HepG2 (cell line): ENCODE results near the gene CA11. TPM values are rescaled to one million over a fixed set of nuclear protein-coding genes. Genes with fewer than 3 reads are reported as not detected.

Source experiments
- ATAD3A ChIP-seq: sonication (generic); formaldehyde crosslinking; IDR thresholded peaks from 2 replicates; pipeline ENCODE4 v1.4.0; 2020; ENCODE audit warnings: missing genetic modification reagents
- CHD2 ChIP-seq: IDR thresholded peaks from 2 replicates; pipeline ENCODE4 v1.6.1; 2011; ENCODE audit warnings: low read depth, low read length, improper control_type of control experiment
- DR1 ChIP-seq: sonication (generic); formaldehyde crosslinking; IDR thresholded peaks from 2 replicates; pipeline ENCODE4 v1.8.0; 2021; ENCODE audit warnings: mild to moderate bottlenecking, missing genetic modification reagents, inconsistent platforms
- EEA1 ChIP-seq: sonication (generic); formaldehyde crosslinking; IDR thresholded peaks from 2 replicates; pipeline ENCODE4 v1.5.1; 2020; ENCODE audit warnings: mild to moderate bottlenecking, missing genetic modification reagents, borderline replicate concordance
- GTF2F1 ChIP-seq: fragments of 150-350 bp; IDR thresholded peaks from 2 replicates; pipeline ENCODE4 v1.6.1; 2014; ENCODE audit warnings: low read length
- HOXA3 ChIP-seq: sonication (generic); formaldehyde crosslinking; IDR thresholded peaks from 2 replicates; pipeline ENCODE4 v1.5.0; 2020; ENCODE audit warnings: missing genetic modification reagents
- PHF8 ChIP-seq: sonication (generic); formaldehyde crosslinking; IDR thresholded peaks from 2 replicates; pipeline ENCODE4 v1.5.0; 2020; ENCODE audit warnings: missing genetic modification reagents
- SMAD3 ChIP-seq: sonication (generic); formaldehyde crosslinking; IDR thresholded peaks from 2 replicates; pipeline ENCODE4 v1.4.0; 2020; ENCODE audit warnings: missing genetic modification reagents
- TP53 ChIP-seq: sonication (generic); formaldehyde crosslinking; conservative IDR thresholded peaks from 2 replicates; pipeline ENCODE4 v1.4.0; 2020; ENCODE audit warnings: missing genetic modification reagents
- ZNF143 ChIP-seq: sonication (generic); formaldehyde crosslinking; IDR thresholded peaks from 2 replicates; pipeline ENCODE4 v1.4.0; 2020; ENCODE audit warnings: missing genetic modification reagents
- ZNF431 ChIP-seq: sonication (generic); formaldehyde crosslinking; IDR thresholded peaks from 2 replicates; pipeline ENCODE4 v1.9.0; 2022; ENCODE audit warnings: missing genetic modification reagents, low read depth, mild to moderate bottlenecking, borderline replicate concordance
- ZNF598 ChIP-seq: sonication (generic); formaldehyde crosslinking; IDR thresholded peaks from 2 replicates; pipeline ENCODE4 v1.5.1; 2020; ENCODE audit warnings: mild to moderate bottlenecking, missing genetic modification reagents, borderline replicate concordance
- ZNF790 ChIP-seq: sonication (generic); formaldehyde crosslinking; IDR thresholded peaks from 2 replicates; pipeline ENCODE4 v1.8.0; 2022; ENCODE audit warnings: missing genetic modification reagents, mild to moderate bottlenecking, borderline replicate concordance
- ZNF792 ChIP-seq: IDR thresholded peaks from 2 replicates; pipeline ENCODE4 v1.6.1; 2016
- ZNF83 ChIP-seq: sonication (generic); formaldehyde crosslinking; IDR thresholded peaks from 2 replicates; pipeline ENCODE4 v1.4.0; 2020; ENCODE audit warnings: missing genetic modification reagents, mild to moderate bottlenecking, borderline replicate concordance
- polyA plus RNA-seq, 8 experiments: library from polyadenylated mRNA; depleted of rRNA in 3 of 8; stranded (reverse) in 7 of 8; unstranded in 1 of 8; fragments of >200 nt; fragmentation: Illumina TruSeq in 4 of 8; extraction: Trizol in 4 of 8; gene quantifications; 2 replicates each; pipeline versions ENCODE4 v1.2.1 to v1.2.3, GENCODE V29; 2011 to 2016; ENCODE audit warnings: low read depth in 4 of 8, missing spikeins in 1 of 8, mixed read lengths in 1 of 8; ENCODE audit not compliant: insufficient read depth in 1 of 8
- total RNA-seq, 5 experiments: library from RNA; depleted of rRNA; stranded (reverse); fragments of >200 nt; fragmentation: Illumina TruSeq; extraction: Trizol; gene quantifications; 2 replicates each; pipeline ENCODE4 v1.2.3, GENCODE V29; 2016; ENCODE audit warnings: low read depth in 1 of 5
- TF ChIP-seq, protein P1 (sequence below): fragments of 450-650 bp; IDR thresholded peaks from 2 replicates; pipeline ENCODE4 v1.6.1; 2016
- TF ChIP-seq, protein P2 (sequence below): IDR thresholded peaks from 2 replicates; pipeline ENCODE4 v1.6.1; 2016; ENCODE audit warnings: missing biosample characterization, missing genetic modification reagents, low read depth
- TF ChIP-seq, protein P3 (sequence below): sonication (generic); formaldehyde crosslinking; IDR thresholded peaks from 2 replicates; pipeline ENCODE4 v1.4.0; 2020; ENCODE audit warnings: missing genetic modification reagents; ENCODE audit errors: not compliant biosample characterization
- TF ChIP-seq, protein P4 (sequence below): sonication (generic); formaldehyde crosslinking; IDR thresholded peaks from 2 replicates; pipeline ENCODE4 v1.5.0; 2020; ENCODE audit warnings: mild to moderate bottlenecking, low read depth, missing genetic modification reagents, borderline replicate concordance
- TF ChIP-seq, protein P5 (sequence below): sonication (generic); formaldehyde crosslinking; IDR thresholded peaks from 2 replicates; pipeline ENCODE4 v1.5.0; 2020; ENCODE audit warnings: mild to moderate bottlenecking, missing genetic modification reagents, borderline replicate concordance

The CA11 gene
- total and polyA plus RNA-seq, 2 of the 13 experiments (the other 11 are each of a cell fraction or from before 2014, with no cell fraction given): 0.41 to 0.58 TPM

DNA sequence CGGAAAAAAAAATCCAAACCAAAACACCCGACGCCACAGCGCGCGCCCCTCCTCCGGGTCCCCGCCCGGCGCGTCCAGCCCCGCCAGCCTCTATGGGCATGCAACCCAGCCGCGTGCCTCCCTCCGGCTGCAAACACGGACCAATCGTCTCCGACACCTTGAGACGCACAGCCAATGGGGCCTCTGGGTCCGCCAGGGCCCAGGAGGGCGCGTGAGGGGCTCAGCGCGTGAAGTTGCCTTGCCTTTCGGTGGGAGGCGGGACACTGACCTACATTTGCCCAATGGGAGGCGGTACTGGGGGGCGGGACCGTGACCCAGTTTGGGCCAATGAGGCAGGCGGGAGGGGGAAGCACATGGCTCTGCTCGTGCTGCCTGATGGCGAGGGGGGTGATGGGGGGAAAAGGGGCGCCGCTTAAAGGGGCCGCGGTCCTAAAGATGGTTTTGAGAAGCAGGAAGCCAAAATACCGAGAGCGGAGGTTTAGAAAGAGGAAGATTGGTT, 8.5 kb downstream of the CA11 start (continued):
- TF ChIP-seq EEA1 (CRISPR knock-in tag): no peak; the same call in 1 of the 2 replicates
- TF ChIP-seq ZNF143: no peak
- TF ChIP-seq ZNF790: no peak; the same call in 1 of the 2 replicates
- TF ChIP-seq ZNF431 (CRISPR knock-in tag): peak; percentile 84
- TF ChIP-seq PHF8 (CRISPR knock-in tag): no peak
- TF ChIP-seq, protein P1, sequence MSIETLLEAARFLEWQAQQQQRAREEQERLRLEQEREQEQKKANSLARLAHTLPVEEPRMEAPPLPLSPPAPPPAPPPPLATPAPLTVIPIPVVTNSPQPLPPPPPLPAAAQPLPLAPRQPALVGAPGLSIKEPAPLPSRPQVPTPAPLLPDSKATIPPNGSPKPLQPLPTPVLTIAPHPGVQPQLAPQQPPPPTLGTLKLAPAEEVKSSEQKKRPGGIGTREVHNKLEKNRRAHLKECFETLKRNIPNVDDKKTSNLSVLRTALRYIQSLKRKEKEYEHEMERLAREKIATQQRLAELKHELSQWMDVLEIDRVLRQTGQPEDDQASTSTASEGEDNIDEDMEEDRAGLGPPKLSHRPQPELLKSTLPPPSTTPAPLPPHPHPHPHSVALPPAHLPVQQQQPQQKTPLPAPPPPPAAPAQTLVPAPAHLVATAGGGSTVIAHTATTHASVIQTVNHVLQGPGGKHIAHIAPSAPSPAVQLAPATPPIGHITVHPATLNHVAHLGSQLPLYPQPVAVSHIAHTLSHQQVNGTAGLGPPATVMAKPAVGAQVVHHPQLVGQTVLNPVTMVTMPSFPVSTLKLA: peak; percentile 84
- TF ChIP-seq, protein P2, sequence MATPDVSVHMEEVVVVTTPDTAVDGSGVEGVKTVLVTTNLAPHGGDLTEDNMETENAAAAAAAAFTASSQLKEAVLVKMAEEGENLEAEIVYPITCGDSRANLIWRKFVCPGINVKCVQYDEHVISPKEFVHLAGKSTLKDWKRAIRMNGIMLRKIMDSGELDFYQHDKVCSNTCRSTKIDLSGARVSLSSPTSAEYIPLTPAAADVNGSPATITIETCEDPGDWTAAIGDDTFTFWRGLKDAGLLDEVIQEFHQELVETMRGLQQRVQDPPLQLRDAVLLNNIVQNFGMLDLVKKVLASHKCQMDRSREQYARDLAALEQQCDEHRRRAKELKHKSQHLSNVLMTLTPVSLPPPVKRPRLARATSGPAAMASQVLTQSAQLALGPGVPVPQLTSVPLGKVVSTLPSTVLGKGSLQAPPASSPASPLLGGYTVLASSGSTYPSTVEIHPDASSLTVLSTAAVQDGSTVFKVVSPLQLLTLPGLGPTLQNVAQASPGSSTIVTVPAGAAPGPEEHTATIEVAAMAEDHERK (CRISPR knock-in tag): peak; percentile 37; the same call in 1 of the 2 replicates
- TF ChIP-seq ATAD3A (CRISPR knock-in tag): 0 out of 2 replicates have a peak, but pooled peaks have one; percentile 35
- 0 out of 2 replicates have a peak, but pooled peaks have one; percentile 34 for TF ChIP-seq DR1 (CRISPR knock-in tag)
- no peak for TF ChIP-seq CHD2
- TF ChIP-seq, protein P3, sequence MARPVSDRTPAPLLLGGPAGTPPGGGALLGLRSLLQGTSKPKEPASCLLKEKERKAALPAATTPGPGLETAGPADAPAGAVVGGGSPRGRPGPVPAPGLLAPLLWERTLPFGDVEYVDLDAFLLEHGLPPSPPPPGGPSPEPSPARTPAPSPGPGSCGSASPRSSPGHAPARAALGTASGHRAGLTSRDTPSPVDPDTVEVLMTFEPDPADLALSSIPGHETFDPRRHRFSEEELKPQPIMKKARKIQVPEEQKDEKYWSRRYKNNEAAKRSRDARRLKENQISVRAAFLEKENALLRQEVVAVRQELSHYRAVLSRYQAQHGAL (CRISPR knock-in tag): no peak
- TF ChIP-seq SMAD3 (CRISPR knock-in tag): no peak
- peak; percentile 84; the same call in 1 of the 2 replicates for TF ChIP-seq ZNF83
- TF ChIP-seq ZNF792 (CRISPR knock-in tag): peak; percentile 64
- TF ChIP-seq ZNF598 (CRISPR knock-in tag): no peak; the same call in 1 of the 2 replicates
- TF ChIP-seq, protein P4, sequence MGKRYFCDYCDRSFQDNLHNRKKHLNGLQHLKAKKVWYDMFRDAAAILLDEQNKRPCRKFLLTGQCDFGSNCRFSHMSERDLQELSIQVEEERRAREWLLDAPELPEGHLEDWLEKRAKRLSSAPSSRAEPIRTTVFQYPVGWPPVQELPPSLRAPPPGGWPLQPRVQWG: no peak
- no peak for TF ChIP-seq TP53
- TF ChIP-seq, protein P5, sequence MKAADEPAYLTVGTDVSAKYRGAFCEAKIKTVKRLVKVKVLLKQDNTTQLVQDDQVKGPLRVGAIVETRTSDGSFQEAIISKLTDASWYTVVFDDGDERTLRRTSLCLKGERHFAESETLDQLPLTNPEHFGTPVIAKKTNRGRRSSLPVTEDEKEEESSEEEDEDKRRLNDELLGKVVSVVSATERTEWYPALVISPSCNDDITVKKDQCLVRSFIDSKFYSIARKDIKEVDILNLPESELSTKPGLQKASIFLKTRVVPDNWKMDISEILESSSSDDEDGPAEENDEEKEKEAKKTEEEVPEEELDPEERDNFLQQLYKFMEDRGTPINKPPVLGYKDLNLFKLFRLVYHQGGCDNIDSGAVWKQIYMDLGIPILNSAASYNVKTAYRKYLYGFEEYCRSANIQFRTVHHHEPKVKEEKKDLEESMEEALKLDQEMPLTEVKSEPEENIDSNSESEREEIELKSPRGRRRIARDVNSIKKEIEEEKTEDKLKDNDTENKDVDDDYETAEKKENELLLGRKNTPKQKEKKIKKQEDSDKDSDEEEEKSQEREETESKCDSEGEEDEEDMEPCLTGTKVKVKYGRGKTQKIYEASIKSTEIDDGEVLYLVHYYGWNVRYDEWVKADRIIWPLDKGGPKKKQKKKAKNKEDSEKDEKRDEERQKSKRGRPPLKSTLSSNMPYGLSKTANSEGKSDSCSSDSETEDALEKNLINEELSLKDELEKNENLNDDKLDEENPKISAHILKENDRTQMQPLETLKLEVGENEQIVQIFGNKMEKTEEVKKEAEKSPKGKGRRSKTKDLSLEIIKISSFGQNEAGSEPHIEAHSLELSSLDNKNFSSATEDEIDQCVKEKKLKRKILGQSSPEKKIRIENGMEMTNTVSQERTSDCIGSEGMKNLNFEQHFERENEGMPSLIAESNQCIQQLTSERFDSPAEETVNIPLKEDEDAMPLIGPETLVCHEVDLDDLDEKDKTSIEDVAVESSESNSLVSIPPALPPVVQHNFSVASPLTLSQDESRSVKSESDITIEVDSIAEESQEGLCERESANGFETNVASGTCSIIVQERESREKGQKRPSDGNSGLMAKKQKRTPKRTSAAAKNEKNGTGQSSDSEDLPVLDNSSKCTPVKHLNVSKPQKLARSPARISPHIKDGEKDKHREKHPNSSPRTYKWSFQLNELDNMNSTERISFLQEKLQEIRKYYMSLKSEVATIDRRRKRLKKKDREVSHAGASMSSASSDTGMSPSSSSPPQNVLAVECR (CRISPR knock-in tag): peak; percentile 82; the same call in 1 of the 2 replicates
- TF ChIP-seq GTF2F1: no peak
- no peak; the same call in 1 of the 2 replicates for TF ChIP-seq HOXA3 (CRISPR knock-in tag)
